ENCODE measurements around the gene MAP1S.

DNA sequence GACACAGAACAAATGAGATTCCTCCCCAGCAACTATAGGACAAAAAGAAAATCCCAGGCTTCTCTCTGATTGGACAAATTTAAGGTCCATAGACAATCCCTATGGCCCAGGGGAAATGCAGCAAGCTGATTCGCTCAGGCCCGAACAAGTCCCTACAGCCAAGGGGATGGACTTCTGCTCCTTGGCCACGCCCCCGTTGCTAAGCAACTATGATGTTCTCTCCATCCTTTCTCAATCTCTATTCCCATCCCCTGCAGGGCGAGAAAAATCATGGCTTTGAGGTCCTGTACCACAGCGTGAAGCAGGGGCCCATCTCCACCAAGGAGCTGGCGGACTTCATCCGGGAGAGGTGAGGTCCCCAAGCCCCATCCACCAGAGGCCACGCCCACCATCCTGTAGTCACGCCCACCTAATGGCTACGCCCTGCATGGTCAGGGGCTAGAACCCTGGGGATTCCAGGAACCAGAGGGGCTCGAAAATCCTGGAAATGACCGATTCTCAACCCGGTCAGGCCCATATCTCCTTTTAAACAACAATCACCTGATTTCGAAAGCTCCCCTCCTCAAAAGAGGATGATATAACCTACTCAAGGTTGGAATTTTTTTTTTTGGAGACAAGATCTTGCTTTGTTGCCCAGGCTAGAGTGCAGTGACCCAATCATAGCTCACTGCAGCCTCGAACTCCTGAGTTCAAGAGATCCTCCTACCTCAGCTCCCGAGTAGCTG is 43.4 kb downstream of the MAP1S start:
- no peak for TF ChIP-seq CTCF (IDR thresholded peaks at IDR 0.05)
- TF ChIP-seq POLR2AphosphoS5 (IDR thresholded peaks at IDR 0.05; ENCODE audit: insufficient read depth in 1 of 2, low read depth in 1 of 2): no peak
- no peak for TF ChIP-seq POLR2A (IDR thresholded peaks at IDR 0.05)

All from vagina (tissue), 2 donors.